Loucy (cell line): ENCODE data around the gene PDE4C.

Experiments used
- H2AFZ ChIP-seq: fragments of 200-600 bp; sonication (generic); 2 replicates; pipeline ENCODE4 v1.6.0; 2016; ENCODE audit warnings: antibody characterized with exemption, mild to moderate bottlenecking, low read length, moderate library complexity
- H3F3A ChIP-seq: fragments of 200-600 bp; 2 replicates; pipeline ENCODE4 v1.6.0; 2016; ENCODE audit warnings: antibody characterized with exemption, low read depth, mild to moderate bottlenecking
- H3K27me3 ChIP-seq: fragments of 200-600 bp; sonication (generic); 2 replicates; pipeline ENCODE4 v1.6.1; 2014; ENCODE audit warnings: low read length, mild to moderate bottlenecking; ENCODE audit not compliant: insufficient read depth, poor library complexity, severe bottlenecking
- H3K36me3 ChIP-seq: fragments of 200-600 bp; sonication (generic); 2 replicates; pipeline ENCODE4 v1.6.1; 2016; ENCODE audit warnings: low read length; ENCODE audit not compliant: insufficient read depth
- H3K4me1 ChIP-seq: fragments of 200-600 bp; sonication (generic); 2 replicates; pipeline ENCODE4 v1.5.1; 2014; ENCODE audit warnings: low read length, mild to moderate bottlenecking; ENCODE audit not compliant: insufficient read depth, poor library complexity, severe bottlenecking
- H3K4me2 ChIP-seq: fragments of 200-600 bp; sonication (generic); 2 replicates; pipeline ENCODE4 v1.6.0; 2014; ENCODE audit warnings: antibody characterized with exemption, low read length, low read depth, mild to moderate bottlenecking; ENCODE audit not compliant: poor library complexity, severe bottlenecking
- H3K4me3 ChIP-seq: fragments of 200-600 bp; sonication (generic); 2 replicates; pipeline ENCODE4 v1.5.1; 2014; ENCODE audit warnings: low read length, mild to moderate bottlenecking, mixed read lengths; ENCODE audit not compliant: poor library complexity, severe bottlenecking
- H3K79me2 ChIP-seq: fragments of 200-600 bp; sonication (generic); 2 replicates; pipeline ENCODE4 v1.6.1; 2014; ENCODE audit warnings: low read length; ENCODE audit not compliant: insufficient read depth
- H3K9ac ChIP-seq: fragments of 200-600 bp; sonication (generic); 2 replicates; pipeline ENCODE4 v1.6.0; 2014; ENCODE audit warnings: mild to moderate bottlenecking, low read depth, low read length, moderate library complexity; ENCODE audit not compliant: poor library complexity, severe bottlenecking
- H3K9me2 ChIP-seq: fragments of 200-600 bp; sonication (generic); replicated peaks from 2 replicates; pipeline ENCODE4 v1.6.1; 2016; ENCODE audit warnings: low read depth, low read length, mixed read lengths
- H3K9me3 ChIP-seq: fragments of 200-600 bp; sonication (generic); 2 replicates; pipeline ENCODE4 v1.6.1; 2014; ENCODE audit warnings: mild to moderate bottlenecking, antibody characterized with exemption, low read length, low read depth; ENCODE audit not compliant: insufficient read depth
- H4K20me1 ChIP-seq: fragments of 200-600 bp; sonication (generic); 2 replicates; pipeline ENCODE4 v1.6.0; 2014; ENCODE audit warnings: antibody characterized with exemption, low read length, mild to moderate bottlenecking; ENCODE audit not compliant: insufficient read depth, poor library complexity, severe bottlenecking
- EZH2phosphoT487 ChIP-seq: fragments of 200-600 bp; IDR thresholded peaks from 2 replicates; pipeline ENCODE4 v1.6.1; 2018; ENCODE audit warnings: antibody characterized with exemption, mild to moderate bottlenecking, moderate library complexity, borderline replicate concordance
- TF ChIP-seq, protein P1 (sequence below): fragments of 200-600 bp; sonication (generic); conservative IDR thresholded peaks from 2 replicates; pipeline ENCODE4 v1.5.1; 2014; ENCODE audit warnings: mild to moderate bottlenecking, antibody characterized with exemption, low read length

Gene PDE4C

DNA sequence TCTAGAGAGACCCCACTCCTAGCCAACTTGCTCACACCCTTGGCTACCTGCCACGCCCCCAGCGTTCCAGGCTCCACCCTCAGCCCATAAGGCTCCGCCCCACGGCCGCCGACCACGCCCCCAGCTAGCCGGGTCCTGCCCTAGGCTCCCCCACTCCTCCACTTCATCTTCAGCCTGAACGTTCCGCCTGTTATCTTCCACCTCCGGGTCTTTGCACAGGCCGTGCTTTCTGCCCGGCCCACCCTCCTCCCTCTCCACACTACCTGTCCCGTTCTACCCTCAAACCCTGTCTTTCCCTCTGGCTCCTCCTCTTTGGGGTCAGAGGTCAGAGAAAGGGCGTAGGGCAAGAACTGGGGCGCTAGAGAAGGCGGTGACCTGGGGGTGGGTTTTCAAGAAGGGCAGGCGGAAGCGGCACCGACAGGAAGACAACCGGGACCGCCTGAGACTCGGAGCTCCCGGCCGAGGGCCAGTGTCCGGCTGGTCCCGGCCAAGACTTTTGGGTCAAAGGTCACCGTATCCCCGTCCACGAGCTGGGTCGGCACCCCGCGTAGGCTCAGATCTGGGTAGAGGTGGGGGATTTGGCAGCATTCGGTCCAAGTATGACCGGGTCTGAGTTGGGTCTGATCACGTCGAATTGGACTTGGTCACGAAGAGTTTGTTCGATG, 2.2 kb downstream of the PDE4C start:
- Histone ChIP-seq H3F3A (no peaks in the 10 kb centered on the region), H3K4me1 (no peaks in the 10 kb centered on the region), H3K4me2 (no peak overlapping the region), H3K9me2 (no peaks in the 10 kb centered on the region), H3K36me3 (no peaks in the 10 kb centered on the region), H2AFZ (no peak overlapping the region), H3K9ac (no peak overlapping the region), H3K79me2 (no peaks in the 10 kb centered on the region), H3K27me3 (no peaks in the 10 kb centered on the region), H4K20me1 (no peaks in the 10 kb centered on the region), H3K4me3 (no peak overlapping the region), H3K9me3 (no peaks in the 10 kb centered on the region)
- TF ChIP-seq, protein P1, sequence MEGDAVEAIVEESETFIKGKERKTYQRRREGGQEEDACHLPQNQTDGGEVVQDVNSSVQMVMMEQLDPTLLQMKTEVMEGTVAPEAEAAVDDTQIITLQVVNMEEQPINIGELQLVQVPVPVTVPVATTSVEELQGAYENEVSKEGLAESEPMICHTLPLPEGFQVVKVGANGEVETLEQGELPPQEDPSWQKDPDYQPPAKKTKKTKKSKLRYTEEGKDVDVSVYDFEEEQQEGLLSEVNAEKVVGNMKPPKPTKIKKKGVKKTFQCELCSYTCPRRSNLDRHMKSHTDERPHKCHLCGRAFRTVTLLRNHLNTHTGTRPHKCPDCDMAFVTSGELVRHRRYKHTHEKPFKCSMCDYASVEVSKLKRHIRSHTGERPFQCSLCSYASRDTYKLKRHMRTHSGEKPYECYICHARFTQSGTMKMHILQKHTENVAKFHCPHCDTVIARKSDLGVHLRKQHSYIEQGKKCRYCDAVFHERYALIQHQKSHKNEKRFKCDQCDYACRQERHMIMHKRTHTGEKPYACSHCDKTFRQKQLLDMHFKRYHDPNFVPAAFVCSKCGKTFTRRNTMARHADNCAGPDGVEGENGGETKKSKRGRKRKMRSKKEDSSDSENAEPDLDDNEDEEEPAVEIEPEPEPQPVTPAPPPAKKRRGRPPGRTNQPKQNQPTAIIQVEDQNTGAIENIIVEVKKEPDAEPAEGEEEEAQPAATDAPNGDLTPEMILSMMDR = no peak
- no peak for TF ChIP-seq EZH2phosphoT487

DNA sequence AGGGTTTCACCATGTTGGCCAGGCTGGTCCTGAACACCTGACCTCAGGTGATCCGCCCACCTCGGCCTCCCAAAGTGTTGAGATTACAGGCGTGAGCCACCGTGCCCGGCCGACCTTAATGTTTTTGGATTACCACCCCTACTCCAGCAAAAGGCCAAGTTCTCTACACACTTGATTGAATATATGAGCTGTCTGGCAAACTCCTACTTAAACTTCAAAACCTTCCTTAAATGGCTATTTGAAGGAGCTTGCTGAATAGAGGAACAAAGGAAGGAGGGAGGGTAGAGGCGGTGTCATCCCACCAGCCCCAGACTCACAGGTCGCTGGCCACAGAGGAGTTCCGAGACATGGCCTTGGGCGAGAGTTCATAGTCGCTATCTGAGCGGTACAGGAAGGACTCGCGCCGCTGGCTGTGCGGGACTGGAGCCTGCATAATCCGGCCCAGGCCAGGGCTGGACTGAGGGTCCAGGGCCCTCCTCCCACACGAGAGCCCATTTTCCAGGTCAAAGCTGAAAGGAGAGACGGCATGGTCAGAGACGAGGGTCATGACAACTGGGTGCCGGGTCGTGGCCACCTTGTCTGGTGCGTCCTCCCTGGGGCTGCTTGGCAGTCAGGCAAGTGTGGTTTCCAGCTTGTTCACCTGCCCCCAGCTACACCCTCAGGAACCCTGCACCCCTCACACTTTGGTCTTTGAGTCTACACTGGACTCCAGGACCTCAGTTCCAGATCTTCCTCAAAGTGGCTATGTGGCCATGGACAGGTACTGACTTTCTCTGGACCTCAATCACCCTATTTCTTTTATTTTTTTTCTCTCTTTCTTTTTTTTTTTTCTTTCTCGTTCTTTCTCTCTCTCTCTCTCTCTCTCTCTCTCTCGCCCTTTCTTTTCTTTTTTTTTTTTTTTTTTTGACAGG, 4.2 kb downstream of the PDE4C start:
- H3K9ac ChIP-seq = no peak overlapping the region
- no peak overlapping the region for H3K4me3 ChIP-seq
- no peaks in the 10 kb centered on the region for H3K27me3 ChIP-seq
- H3K4me1 ChIP-seq = no peaks in the 10 kb centered on the region
- H3K4me2 ChIP-seq = no peak overlapping the region
- TF ChIP-seq, protein P1 = no peak
- no peak for TF ChIP-seq EZH2phosphoT487
- H4K20me1 ChIP-seq = no peaks in the 10 kb centered on the region
- H2AFZ ChIP-seq = no peak overlapping the region
- H3K9me2 ChIP-seq = no peaks in the 10 kb centered on the region
- no peaks in the 10 kb centered on the region for H3F3A ChIP-seq
- H3K36me3 ChIP-seq = no peaks in the 10 kb centered on the region
- H3K9me3 ChIP-seq = no peaks in the 10 kb centered on the region
- H3K79me2 ChIP-seq = no peaks in the 10 kb centered on the region

DNA sequence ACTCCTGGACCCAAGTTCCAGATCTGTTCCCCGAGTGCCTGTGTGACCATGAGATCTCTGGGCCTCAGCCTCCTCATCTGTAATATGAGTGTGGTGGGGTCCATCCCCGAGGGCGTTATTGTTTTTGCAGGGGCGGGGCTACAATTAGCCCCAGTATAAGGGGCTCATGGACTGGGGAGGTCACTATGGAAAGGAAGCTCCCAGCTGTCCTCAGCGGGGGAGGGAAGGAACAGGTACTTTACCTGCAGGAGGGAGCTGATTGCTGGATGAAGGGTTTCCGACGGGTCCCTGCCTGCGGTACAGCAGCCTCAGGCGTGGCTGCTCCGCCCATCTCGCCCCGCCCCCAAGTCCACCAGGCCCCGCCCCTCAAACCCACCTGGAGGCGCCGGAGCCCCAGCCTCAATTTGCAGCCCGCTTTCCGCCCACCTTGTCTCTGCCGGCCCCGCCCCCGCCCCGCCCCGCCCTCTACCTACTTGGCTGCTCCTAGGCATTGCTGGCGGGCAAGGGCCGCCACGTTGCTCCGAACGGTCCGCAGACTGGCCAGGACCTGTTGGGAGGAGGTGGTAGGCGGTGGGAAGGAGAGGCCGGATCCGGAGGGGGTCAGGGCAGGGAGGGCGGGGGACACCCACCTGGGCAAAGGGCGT, 5.5 kb downstream of the PDE4C start:
- TF ChIP-seq EZH2phosphoT487 = no peak
- H3K4me2 ChIP-seq = no peak overlapping the region

More for the DNA sequence above, 5.5 kb downstream of the PDE4C start:
- Histone ChIP-seq H3K4me1 (no peaks in the 10 kb centered on the region), H2AFZ (no peak overlapping the region), H3K27me3 (no peaks in the 10 kb centered on the region), H3K9me2 (no peaks in the 10 kb centered on the region), H3K36me3 (no peaks in the 10 kb centered on the region), H3K9ac (no peak overlapping the region), H3K4me3 (no peak overlapping the region), H4K20me1 (no peaks in the 10 kb centered on the region), H3K79me2 (no peaks in the 10 kb centered on the region), H3K9me3 (no peaks in the 10 kb centered on the region), H3F3A (no peaks in the 10 kb centered on the region)
